K562 (cell line): ENCODE data around the gene SMIM36. TPM values are rescaled to one million over a fixed set of nuclear protein-coding genes. Genes with fewer than 3 reads are reported as not detected.

Experiments used
- BCOR ChIP-seq: fragments of 450-650 bp; IDR thresholded peaks from 2 replicates; pipeline ENCODE4 v1.6.1; 2016
- HNRNPLL ChIP-seq: fragments of 200-400 bp; formaldehyde crosslinking; IDR thresholded peaks from 2 replicates; pipeline ENCODE4 v1.6.1; 2017; ENCODE audit warnings: low read length, low read depth, mild to moderate bottlenecking; ENCODE audit not compliant: poor library complexity, severe bottlenecking
- RERE ChIP-seq: sonication (generic); formaldehyde crosslinking; IDR thresholded peaks from 2 replicates; pipeline ENCODE4 v1.8.0; 2023; ENCODE audit warnings: missing genetic modification reagents, mild to moderate bottlenecking, borderline replicate concordance
- RFX1 ChIP-seq: fragments of 450-650 bp; IDR thresholded peaks from 2 replicates; pipeline ENCODE4 v1.6.1; 2016; ENCODE audit warnings: mild to moderate bottlenecking, moderate library complexity
- ZHX1 ChIP-seq: fragments of 150-350 bp; conservative IDR thresholded peaks from 2 replicates; pipeline ENCODE4 v1.6.1; 2014; ENCODE audit warnings: low read length
- polyA plus RNA-seq, 8 experiments: library from polyadenylated mRNA; depleted of rRNA in 4 of 8; stranded (reverse) in 5 of 8; unstranded in 3 of 8; fragments of >200 nt; fragmentation: Nextera tagmentation in 2 of 8; fragmentation: Illumina TruSeq in 1 of 8; extraction: Ambion mirVana in 2 of 8; extraction: Trizol in 1 of 8; gene quantifications; 2 replicates each; pipeline versions ENCODE4 v1.2.1 to v1.2.3, GENCODE V29; 2011 to 2014; ENCODE audit warnings: inconsistent platforms in 1 of 8, missing spikeins in 1 of 8
- total RNA-seq, 7 experiments: library from RNA; depleted of rRNA in 6 of 7; stranded (reverse); fragments of >200 nt in 6 of 7; fragmentation: Illumina TruSeq in 2 of 7; extraction: Trizol in 2 of 7; gene quantifications; 2 replicates each; pipeline versions ENCODE4 v1.2.1 to v1.2.3, GENCODE V29; 2011 to 2021; ENCODE audit warnings: low replicate concordance in 1 of 7

The SMIM36 gene
- total and polyA plus RNA-seq, 9 of the 15 experiments (the other 6 are each of a cell fraction or from before 2014, with no cell fraction given): not detected

- no peak for TF ChIP-seq RERE (CRISPR knock-in tag)
- no peak for TF ChIP-seq HNRNPLL
- peak; percentile 59; the same call in 1 of the 2 replicates for TF ChIP-seq BCOR
- no peak for TF ChIP-seq RFX1
- no peak for TF ChIP-seq ZHX1
- TF ChIP-seq, all 486 proteins: peak for 3
Measured at GRCh38 chr17:55524440-55525220, 13.4 kb upstream of the SMIM36 start (continued).
